GM19372 (cell line): ENCODE data around the gene INHBB.
"Not testable (repeated sequence)": the region's sequence is repeated elsewhere in the genome, so short reads cannot be mapped to it uniquely, and the experiment has no call there.

ENCODE experiments used
- ATAC-seq: cut with Tn5 transposase; IDR thresholded peaks from one replicate; pipeline ENCODE4 v1.9.1; 2021; ENCODE audit warnings: mild to moderate bottlenecking, low read depth, moderate library complexity; ENCODE audit not compliant: unreplicated experiment

Gene INHBB

DNA sequence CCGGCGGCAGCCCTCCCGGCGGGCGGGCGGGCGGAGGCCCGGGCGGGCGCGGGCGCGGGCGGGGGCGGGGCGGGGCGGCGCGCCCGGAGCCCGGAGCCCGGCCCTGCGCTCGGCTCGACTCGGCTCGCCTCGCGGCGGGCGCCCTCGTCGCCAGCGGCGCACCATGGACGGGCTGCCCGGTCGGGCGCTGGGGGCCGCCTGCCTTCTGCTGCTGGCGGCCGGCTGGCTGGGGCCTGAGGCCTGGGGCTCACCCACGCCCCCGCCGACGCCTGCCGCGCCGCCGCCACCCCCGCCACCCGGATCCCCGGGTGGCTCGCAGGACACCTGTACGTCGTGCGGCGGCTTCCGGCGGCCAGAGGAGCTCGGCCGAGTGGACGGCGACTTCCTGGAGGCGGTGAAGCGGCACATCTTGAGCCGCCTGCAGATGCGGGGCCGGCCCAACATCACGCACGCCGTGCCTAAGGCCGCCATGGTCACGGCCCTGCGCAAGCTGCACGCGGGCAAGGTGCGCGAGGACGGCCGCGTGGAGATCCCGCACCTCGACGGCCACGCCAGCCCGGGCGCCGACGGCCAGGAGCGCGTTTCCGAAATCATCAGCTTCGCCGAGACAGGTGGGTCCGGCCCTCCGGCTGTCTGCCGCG is at the start of gene INHBB:
Gene INHBB (plus strand): TSS at position 111 of the 641 bp plus-strand sequence. CDS start 53 bp downstream, at position 164.
- no peak for ATAC-seq

DNA sequence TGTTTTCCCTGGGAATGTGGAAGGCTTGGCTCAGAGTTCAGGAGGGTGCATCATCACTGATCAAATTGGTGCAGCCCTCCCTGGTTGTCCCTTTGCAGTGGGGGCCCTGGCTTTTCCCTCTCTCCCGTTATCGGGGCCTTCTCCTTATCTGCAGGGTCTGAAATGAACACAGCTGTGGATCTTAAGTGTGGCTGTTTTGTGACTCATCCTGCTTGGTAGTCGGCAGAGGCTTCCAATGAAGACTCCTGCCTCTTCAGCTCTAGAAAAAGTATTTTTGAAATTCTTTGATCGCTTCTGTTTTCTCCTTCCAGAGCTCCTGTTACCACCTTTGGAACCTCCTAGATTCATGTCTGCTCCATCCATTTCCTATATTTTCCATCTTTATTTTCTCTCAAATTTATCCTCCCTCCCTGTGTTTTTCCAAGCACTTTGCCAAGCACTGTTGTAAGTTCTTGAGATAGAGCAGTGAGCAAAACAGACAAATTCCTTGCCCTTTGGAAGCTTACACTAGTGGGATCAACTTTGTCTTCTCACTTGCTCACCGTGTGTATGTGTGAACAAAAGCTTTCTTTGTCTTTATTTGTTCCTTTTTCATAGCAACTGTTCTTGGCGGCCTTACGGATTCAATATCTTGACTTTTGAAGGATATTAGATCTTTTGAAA is 47.6 kb upstream of the INHBB start:
- no peak for ATAC-seq

DNA sequence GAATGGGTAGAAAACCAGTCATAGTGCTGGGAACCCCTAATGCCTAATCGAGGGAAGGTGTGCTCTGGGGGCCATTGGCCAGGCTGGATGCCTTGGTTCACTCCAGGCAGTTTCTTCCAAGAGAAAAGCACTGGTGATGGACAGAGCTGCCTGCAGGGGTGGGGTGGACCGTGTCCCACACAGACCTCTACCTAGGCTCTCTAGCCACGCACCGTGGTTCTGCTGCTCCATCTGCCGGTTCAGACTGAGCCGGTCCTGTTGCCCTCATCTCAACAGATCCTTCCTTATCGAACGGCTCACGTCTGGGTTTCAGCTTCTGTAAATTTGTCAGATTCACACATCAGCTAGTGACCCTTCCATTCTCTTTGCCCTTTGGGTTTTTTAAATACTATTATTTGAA is 46.9 kb upstream of the INHBB start:
- no peak for ATAC-seq

DNA sequence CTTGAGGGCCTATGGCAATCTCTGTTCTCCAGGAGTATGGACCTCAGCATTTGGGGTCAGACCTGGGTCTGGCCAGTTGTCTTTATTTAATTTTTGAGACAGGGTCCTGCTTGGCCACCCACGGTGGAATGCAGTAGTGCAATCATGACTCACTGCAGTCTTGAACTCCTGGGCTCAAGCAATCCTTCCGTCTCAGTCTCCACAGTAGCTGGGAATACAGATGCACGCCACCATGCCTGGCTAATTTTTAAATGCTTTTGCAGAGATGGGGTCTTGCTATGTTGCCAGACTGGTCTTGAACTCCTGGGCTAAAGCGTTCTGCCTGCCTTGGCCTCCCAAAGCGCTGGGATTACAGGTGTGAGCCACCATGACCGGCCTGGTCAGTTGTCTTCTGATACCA is 46.4 kb upstream of the INHBB start:
- ATAC-seq = no peak

DNA sequence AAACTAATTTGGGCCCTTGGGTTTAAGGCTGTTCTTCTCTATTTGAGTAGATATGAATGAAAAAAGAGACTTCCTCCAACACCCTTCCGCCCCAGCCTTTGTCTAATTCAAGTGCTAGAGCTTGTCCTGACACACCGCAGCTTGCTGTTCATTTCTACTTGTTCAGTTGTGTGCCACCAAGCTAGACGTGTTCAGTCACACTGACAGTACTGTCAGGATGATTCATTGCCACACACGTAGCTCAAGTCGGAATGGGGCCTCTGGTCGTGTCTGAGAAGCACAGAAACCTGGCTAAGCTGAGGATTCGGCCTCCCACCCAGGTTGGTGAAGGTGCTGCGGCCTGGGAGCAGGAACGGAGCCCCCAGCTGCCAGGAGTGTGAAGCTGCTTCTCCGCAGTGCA is 45.6 kb upstream of the INHBB start:
- no peak for ATAC-seq

DNA sequence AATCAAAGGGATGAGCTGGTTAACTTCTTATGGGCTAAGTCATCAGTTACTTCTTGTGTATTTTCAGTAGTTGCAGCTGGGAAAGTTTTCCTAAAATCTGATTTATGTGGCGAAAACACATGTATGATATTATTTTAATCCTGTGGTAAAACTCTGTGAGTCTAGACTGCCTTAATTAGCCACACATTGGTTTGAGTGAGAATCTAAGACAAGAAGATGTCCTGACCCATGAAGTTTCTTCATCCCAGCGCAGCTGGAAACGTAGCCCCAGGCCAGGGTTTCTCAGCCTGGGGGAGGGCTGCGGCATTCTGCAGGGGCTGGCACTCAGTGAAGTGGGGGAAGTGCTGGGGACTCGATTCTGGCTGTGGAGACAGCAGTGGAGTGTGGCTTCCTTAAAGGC is 44.7 kb upstream of the INHBB start:
- ATAC-seq = no peak

DNA sequence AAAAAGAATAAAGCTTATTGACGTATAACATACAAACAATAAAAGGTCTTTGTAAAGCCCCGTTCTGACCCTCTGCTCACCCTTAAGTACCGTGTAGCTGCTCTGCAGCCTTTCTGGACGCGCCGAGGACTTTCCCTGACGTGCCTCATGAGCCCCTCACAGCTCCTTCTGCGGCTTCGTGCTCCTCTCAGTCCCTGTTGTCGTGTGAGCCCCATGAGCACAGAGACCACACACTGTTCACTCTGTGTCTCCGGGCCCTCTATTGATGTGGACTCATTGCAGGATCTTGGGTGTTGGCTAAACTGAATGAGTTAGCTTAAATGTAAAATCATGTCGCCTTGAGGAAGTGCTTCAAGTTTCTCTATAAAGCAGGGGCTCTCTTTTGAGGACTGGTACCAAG is 43.6 kb upstream of the INHBB start:
- ATAC-seq = no peak

DNA sequence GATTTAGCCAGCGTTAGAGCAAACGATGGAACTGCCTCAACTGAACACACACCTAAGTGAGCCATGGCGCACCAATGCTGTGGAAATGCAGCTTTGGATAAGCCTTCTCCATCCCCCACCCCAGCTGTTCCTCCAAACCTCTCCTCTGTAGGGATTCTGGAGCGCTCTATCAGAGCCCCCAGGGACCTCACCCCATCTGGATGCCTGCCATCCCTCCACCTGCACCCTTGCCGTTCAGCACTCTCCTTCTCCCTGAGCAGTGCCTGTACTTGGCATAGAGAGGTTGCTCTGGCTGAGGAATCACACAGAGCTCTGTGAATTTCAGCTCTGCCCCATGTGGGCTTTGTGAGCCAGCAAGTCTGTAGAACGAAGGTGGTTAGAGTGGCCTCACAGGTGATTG is 42.8 kb upstream of the INHBB start:
- ATAC-seq = no peak

DNA sequence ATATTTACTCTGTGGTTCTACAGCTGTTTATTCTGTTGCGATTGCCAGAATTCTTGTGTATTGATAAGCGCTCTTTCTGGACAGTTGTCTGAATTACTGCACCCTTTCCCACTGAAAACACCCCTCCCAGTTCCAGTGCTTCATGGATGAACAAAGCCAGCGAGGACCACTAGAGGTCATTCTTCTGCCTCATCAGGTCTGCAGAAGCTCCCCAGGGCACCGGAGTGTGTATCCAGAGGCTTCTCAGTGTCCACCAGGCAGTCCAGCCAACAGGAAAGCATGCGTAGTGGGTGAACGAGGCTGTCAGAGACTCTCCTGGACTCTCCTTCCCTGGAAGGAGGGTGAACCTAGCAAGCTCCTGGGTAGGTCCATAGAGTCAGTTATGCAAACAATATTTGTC is 40.6 kb upstream of the INHBB start:
- no peak for ATAC-seq

DNA sequence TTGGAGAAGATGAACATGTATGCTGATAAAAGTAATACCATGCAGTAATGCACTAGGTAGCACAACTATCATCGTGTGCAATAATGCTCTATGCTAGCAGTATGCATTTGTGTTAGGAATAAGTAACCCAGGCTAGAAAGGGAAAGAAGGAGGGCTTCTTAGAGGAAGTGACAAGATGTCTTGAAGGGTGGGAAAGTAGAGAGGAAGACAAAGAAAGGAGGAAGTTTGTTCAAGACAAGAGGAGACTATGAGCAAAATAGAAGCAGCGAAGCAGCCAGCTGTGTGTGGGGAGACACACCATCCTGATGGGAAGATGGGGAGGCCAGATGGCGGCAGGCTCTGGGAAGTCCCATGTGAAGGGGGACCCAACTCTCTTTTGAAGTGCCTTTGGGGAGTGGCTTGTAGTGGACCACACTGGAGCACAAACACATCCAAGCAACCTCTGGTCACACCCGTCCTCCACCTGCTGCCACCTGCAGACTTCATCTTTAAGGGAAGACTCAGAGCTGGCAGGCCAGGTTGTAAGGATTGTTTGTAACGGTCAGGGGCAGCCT is 39.9 kb upstream of the INHBB start:
- no peak for ATAC-seq

DNA sequence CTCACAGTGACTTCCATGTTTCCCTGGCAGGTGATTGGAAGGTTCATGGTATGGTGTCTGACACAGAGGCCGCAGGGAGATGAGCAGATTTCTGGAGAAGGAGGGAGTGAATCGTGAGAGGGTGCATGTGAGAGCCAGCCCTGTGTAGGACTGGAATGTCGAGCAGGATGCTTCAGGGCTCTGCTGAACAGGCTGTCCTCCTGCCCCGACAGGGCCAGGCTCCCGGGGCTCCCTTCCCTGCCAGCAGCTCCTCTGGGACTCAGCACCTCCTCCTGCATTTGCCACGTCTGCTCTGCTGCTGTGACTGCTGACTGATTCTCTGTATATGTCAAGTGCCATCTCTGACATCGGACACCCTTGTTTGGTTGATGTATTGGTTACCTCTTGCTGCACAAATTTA is 38.5 kb upstream of the INHBB start:
- ATAC-seq = no peak

DNA sequence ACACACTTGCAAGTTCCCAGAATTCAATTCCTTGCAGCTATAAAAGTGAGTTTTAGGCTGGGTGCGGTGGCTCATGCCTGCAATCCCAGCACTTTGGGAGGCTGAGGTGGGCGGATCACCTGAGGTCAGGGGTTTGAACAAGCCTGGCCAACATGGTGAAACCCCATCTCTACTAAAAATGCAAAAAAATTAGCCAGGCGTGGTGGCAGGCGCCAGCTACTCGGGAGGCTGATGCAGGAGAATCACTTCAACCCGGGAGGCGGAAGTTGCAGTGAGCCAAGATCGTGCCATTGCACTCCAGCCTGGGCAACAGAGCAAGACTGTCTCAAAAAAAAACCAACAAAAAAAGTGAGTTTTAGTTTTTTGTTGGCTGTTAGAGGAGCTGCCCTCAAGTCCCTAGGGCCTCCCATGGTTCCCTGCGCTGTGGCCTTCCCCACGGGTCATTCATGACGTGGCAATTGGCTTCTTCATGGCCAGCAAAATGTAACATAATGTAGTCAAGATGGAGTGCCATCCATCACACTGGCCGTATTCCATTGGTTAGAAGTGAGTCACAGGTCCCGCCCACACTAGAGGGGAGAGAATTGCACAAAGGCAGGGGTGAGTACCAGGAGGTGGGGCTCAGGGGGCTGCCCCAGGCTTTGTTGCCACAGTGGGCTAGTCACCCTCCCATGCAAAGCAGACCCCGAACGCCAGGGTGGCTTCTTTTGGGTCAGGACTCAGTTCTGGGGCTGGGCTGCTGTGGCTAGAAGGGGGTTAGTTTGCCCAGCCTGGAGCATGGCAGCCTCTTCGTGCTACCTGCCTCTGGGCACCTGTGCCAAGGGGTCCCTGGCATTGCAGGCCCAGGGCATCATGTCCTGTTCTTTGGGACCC is 37.7 kb upstream of the INHBB start:
- no peak for ATAC-seq

DNA sequence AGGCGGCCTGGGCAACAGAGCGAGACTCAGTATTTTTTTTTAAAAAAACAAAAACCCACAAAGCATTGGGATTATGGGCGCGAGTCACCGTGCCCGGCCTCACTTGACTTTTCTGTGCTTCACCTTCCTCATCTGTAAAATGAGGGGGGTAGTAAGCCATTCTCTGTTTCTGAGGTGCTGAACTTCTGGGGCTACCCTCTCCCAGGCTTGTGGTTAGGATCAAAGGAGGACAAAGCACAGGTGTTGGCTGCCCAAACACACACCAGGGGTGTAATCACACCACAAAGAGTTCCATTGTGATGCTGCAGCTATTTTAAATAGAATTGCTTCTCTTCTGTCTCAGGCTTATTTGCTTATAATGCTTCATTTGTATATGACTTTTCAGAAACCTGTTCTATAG is 35.8 kb upstream of the INHBB start:
- ATAC-seq = no peak

DNA sequence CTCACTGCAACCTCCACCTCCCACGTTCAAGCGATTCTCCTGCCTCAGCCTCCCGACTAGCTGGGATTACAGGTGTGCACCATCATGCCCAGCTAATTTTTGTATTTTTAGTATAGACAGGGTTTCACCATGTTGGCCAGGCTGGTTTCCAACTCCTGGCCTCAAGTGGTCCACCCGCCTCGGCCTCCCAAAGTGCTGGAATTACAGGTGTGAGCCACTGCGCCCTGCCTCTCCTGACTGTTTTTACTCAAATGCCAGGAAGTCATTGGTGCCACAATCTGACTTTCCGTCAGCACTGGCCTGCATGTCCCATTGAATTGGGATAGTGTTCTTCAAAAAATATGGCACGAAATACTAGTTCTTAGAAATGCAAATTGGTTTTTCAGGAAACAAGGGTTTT is 35.1 kb upstream of the INHBB start:
- ATAC-seq = not testable (repeated sequence)

DNA sequence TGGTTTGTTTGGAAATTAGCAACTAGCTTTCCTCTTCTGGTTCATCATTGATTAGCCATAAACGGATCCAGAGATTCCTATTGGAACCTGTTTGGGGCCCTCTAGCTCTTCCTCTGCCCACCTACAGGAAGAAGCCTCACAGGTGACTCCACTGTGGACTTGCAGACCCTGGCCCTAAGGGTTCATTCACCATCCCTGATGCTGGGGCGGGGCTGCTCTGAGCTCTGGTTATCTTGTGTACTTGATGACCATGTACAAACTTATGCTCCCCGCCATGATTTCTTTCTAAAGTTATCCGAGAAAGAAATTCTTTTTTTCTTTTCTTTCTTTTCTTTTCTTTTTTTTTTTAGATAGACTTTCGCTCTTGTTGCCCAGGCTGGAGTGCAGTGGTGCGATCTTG is 33.9 kb upstream of the INHBB start:
- ATAC-seq = no peak

DNA sequence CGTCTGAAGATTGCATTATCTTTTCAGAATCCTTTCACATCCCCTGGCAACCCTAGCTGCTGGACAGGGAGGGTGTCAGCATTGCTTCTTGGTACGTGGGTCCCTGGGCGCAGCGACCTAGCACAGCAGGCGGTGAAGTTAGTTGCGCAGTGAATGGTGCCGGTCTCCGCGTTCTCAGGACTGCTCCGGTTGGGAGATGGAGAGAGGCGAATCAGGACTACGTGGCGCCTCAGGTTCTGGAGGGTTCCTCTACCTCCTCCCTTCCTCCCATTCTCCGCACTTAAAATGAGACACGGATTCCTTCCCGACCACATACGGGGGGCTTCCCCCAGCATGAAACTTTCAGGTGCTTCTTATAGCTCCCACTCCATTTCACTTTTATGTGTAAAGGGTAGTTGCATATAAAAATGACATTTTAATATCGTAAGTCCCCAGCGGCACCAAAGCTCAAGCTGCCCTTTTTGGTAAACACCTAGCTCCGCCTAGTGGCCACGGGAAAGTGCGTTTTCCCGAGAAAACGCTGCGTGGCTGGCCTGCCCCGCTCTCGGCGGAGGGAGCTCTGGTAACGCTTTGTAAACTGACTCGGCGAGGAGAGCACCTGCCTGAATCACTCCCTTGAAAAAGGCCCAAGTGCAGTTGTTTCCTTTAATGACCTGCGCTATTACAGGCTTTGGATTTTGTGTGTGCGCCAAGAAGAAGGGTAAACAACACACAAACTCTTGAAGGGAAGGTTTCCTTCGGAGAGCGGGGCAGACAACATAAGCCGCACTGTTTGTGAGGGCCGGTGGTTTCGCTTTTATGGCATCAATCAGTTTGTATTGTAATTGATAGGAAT is 32.9 kb upstream of the INHBB start:
- peak; percentile 69 for ATAC-seq

DNA sequence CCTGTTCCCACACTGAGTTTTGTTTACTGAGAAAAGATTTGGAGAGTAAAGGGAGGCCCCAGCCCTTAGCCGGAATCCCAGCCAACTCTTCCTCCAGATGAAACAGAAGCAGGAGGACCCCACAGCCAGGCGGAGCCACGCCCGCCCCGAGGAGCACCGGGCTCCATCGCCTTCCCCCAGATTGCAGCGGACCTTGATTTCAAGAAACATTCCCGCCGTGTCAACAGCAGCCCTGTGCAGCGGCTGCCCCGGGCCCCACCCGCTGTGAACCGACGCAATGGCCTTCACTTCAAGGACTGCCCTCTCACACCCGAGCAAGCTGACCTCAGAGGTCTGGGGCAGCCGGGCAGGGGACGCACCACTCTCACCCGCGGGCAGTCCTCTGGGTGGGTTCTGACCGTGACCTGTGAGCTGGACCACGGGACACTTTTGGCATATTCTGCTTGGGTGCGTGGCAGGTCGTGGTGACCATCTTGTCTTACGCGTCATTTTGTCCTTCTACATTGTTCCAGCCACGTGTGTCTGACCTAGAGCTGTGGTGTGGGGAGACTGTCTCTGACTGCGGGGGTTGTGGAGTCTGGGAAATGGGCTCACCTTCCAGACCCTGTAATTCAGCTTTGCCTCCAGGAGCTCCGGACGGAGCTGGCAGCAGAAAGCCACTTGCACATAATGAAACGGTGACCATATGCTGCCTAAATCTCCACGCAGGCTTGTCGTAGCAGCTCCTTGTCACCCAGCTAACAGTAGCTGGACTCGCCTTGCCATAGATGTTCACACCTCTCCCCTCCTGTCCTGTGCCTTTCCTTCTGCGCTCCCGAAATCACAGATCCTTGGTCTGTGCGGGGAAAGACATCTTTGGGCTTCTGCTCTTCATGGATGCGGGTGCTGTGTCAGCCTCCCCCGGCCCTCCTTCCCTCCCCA is 32.0 kb upstream of the INHBB start:
- ATAC-seq = no peak

DNA sequence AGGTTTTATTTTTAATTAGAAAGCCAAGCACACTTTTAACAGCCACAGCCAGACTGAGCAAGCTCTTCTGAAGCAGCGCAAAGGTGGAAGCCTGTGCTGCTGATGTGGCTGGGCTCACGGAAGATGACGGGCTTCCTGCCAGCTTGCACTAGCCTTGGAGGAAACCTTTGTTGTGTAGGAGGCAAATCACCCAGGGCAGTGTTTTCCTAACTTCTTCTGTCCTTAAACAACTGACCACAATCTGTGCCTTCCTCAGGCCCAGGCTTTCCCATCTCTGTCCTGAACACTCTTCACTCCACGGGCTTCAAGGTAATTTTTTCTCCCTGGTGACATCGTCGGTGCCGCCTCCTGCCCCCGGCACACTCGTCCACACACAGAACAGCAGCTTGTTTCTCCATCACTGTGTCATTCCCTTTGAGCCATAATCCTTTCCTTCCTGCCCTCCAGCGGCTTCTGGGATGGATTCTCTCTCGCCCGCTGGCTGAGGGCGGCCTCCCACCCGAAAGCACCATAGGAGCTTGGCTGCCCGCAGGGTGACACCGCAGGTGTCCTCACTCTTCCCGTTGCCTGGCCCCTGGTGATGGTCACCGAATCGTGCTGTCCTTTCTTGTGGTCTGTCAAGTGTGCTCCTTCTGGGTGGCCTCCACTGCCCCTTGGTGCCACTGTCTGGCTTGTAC is 31.1 kb upstream of the INHBB start:
- no peak for ATAC-seq
